ENCODE results near the gene ZSCAN30.

Gene ZSCAN30

GRCh38 chr18:35290094-35290735 lies at the start of gene ZSCAN30:
ZSCAN30 (minus strand) TSS chr18:35290229; CDS start chr18:35264352, 25,877 bp downstream.
- no peaks in the 10 kb centered on the region for H3K27me3 Mint-ChIP-seq
- H3K9me3 Mint-ChIP-seq = peaks cover 6% of the 10 kb centered on the region
- H3K27ac Mint-ChIP-seq = peak within 1 kb of the TSS; percentile 97
- H3K4me3 Mint-ChIP-seq = peak within 1 kb of the TSS; percentile 94
- ATAC-seq (ENCODE audit: low read depth) (peak; percentile 91), DNase-seq (ENCODE audit: low spot score in 2 of 2) (peak; percentile 95 to 99)
- H3K4me1 Mint-ChIP-seq = peaks cover 45% of the 10 kb centered on the region
- H3K36me3 Mint-ChIP-seq = peaks cover 17% of the 10 kb centered on the region

- Mint-ChIP-seq H3K4me3 (no peak overlapping the region), H3K27me3 (no peaks in the 10 kb centered on the region), H3K36me3 (peaks cover 54% of the 10 kb centered on the region), H3K9me3 (no peaks in the 10 kb centered on the region), H3K4me1 (peaks cover 28% of the 10 kb centered on the region), H3K27ac (peak overlapping the region; percentile 48)
- ATAC-seq (ENCODE audit: low read depth) (no peak), DNase-seq (ENCODE audit: low spot score in 2 of 2) (no peak)
Observed at GRCh38 chr18:35337286-35337685, 47.3 kb upstream of the ZSCAN30 start.

- H3K9me3 Mint-ChIP-seq = no peaks in the 10 kb centered on the region
- ATAC-seq (ENCODE audit: low read depth) (no peak), DNase-seq (ENCODE audit: low spot score in 2 of 2) (no peak)
- no peaks in the 10 kb centered on the region for H3K27me3 Mint-ChIP-seq
- H3K4me1 Mint-ChIP-seq = peaks cover 22% of the 10 kb centered on the region
- H3K4me3 Mint-ChIP-seq = no peak overlapping the region
- peaks cover 54% of the 10 kb centered on the region for H3K36me3 Mint-ChIP-seq
- H3K27ac Mint-ChIP-seq = no peak overlapping the region
Observed at GRCh38 chr18:35335866-35336265, 45.8 kb upstream of the ZSCAN30 start.

GRCh38 chr18:35334821-35335220 lies 44.8 kb upstream of the ZSCAN30 start:
- H3K9me3 Mint-ChIP-seq = no peaks in the 10 kb centered on the region
- ATAC-seq (ENCODE audit: low read depth) (no peak), DNase-seq (ENCODE audit: low spot score in 2 of 2) (no peak)
- H3K27me3 Mint-ChIP-seq = no peaks in the 10 kb centered on the region
- peak overlapping the region; percentile 37 for H3K27ac Mint-ChIP-seq
- H3K4me1 Mint-ChIP-seq = peaks cover 18% of the 10 kb centered on the region
- H3K36me3 Mint-ChIP-seq = peaks cover 51% of the 10 kb centered on the region
- H3K4me3 Mint-ChIP-seq = no peak overlapping the region

GRCh38 chr18:35334212-35334611 lies 44.2 kb upstream of the ZSCAN30 start:
- ATAC-seq (ENCODE audit: low read depth) = no peak
- peaks cover 45% of the 10 kb centered on the region for H3K36me3 Mint-ChIP-seq
- no peak overlapping the region for H3K27ac Mint-ChIP-seq
- H3K9me3 Mint-ChIP-seq = no peaks in the 10 kb centered on the region
- peaks cover 12% of the 10 kb centered on the region for H3K4me1 Mint-ChIP-seq
- no peaks in the 10 kb centered on the region for H3K27me3 Mint-ChIP-seq
- no peak overlapping the region for H3K4me3 Mint-ChIP-seq
- no peak for DNase-seq (ENCODE audit: low spot score in 2 of 2)

GRCh38 chr18:35331367-35332087 lies 41.5 kb upstream of the ZSCAN30 start:
- no peak overlapping the region for H3K27ac Mint-ChIP-seq

GRCh38 chr18:35328868-35329267 lies 38.8 kb upstream of the ZSCAN30 start:
- no peaks in the 10 kb centered on the region for H3K27me3 Mint-ChIP-seq
- DNase-seq (ENCODE audit: low spot score in 2 of 2) (no peak), ATAC-seq (ENCODE audit: low read depth) (no peak)
- H3K4me3 Mint-ChIP-seq = no peak overlapping the region
- H3K27ac Mint-ChIP-seq = no peak overlapping the region
- peaks cover 14% of the 10 kb centered on the region for H3K36me3 Mint-ChIP-seq
- H3K4me1 Mint-ChIP-seq = peaks cover 2% of the 10 kb centered on the region
- H3K9me3 Mint-ChIP-seq = peaks cover 2% of the 10 kb centered on the region

More at GRCh38 chr18:35331367-35332087, 41.5 kb upstream of the ZSCAN30 start:
- peaks cover 32% of the 10 kb centered on the region for H3K36me3 Mint-ChIP-seq
- ATAC-seq (ENCODE audit: low read depth) = no peak
- peaks cover 2% of the 10 kb centered on the region for H3K9me3 Mint-ChIP-seq
- H3K4me1 Mint-ChIP-seq = peaks cover 5% of the 10 kb centered on the region
- H3K27me3 Mint-ChIP-seq = no peaks in the 10 kb centered on the region
- no peak for DNase-seq (ENCODE audit: low spot score in 2 of 2)
- H3K4me3 Mint-ChIP-seq = no peak overlapping the region

GRCh38 chr18:35326695-35327387 lies 36.8 kb upstream of the ZSCAN30 start:
- no peak overlapping the region for H3K27ac Mint-ChIP-seq
- ATAC-seq (ENCODE audit: low read depth) = no peak
- peaks cover 3% of the 10 kb centered on the region for H3K36me3 Mint-ChIP-seq
- H3K9me3 Mint-ChIP-seq = peaks cover 2% of the 10 kb centered on the region
- H3K27me3 Mint-ChIP-seq = no peaks in the 10 kb centered on the region
- DNase-seq (ENCODE audit: low spot score in 2 of 2) = no peak
- H3K4me1 Mint-ChIP-seq = no peaks in the 10 kb centered on the region
- H3K4me3 Mint-ChIP-seq = no peak overlapping the region

- peaks cover 3% of the 10 kb centered on the region for H3K36me3 Mint-ChIP-seq
- ATAC-seq (ENCODE audit: low read depth) (no peak), DNase-seq (ENCODE audit: low spot score in 2 of 2) (no peak)
- no peaks in the 10 kb centered on the region for H3K4me1 Mint-ChIP-seq
- no peaks in the 10 kb centered on the region for H3K27me3 Mint-ChIP-seq
- H3K9me3 Mint-ChIP-seq = peaks cover 2% of the 10 kb centered on the region
- H3K4me3 Mint-ChIP-seq = no peak overlapping the region
- no peak overlapping the region for H3K27ac Mint-ChIP-seq
Observed at GRCh38 chr18:35324926-35325655, 35.1 kb upstream of the ZSCAN30 start.

GRCh38 chr18:35322486-35323458 lies 32.7 kb upstream of the ZSCAN30 start:
- Mint-ChIP-seq H3K36me3 (no peaks in the 10 kb centered on the region), H3K4me1 (no peaks in the 10 kb centered on the region), H3K27me3 (no peaks in the 10 kb centered on the region), H3K27ac (no peak overlapping the region), H3K4me3 (no peak overlapping the region), H3K9me3 (no peaks in the 10 kb centered on the region)
- DNase-seq (ENCODE audit: low spot score in 2 of 2) (no peak), ATAC-seq (ENCODE audit: low read depth) (no peak)

- no peak for DNase-seq (ENCODE audit: low spot score in 2 of 2)
- H3K36me3 Mint-ChIP-seq = peaks cover 26% of the 10 kb centered on the region
- no peaks in the 10 kb centered on the region for H3K4me1 Mint-ChIP-seq
- H3K27ac Mint-ChIP-seq = no peak overlapping the region
- peaks cover 16% of the 10 kb centered on the region for H3K9me3 Mint-ChIP-seq
- no peaks in the 10 kb centered on the region for H3K27me3 Mint-ChIP-seq
- no peak for ATAC-seq (ENCODE audit: low read depth)
- no peak overlapping the region for H3K4me3 Mint-ChIP-seq
Observed at GRCh38 chr18:35311496-35311895, 21.5 kb upstream of the ZSCAN30 start.

GRCh38 chr18:35306588-35307250 lies 16.7 kb upstream of the ZSCAN30 start:
- DNase-seq (ENCODE audit: low spot score in 2 of 2) = no peak
- Mint-ChIP-seq H3K27ac (no peak overlapping the region), H3K4me3 (no peak overlapping the region), H3K4me1 (no peaks in the 10 kb centered on the region), H3K9me3 (peaks cover 17% of the 10 kb centered on the region), H3K27me3 (no peaks in the 10 kb centered on the region), H3K36me3 (peaks cover 52% of the 10 kb centered on the region)
- no peak for ATAC-seq (ENCODE audit: low read depth)

All from memory B cell (primary cell).